SK-N-MC (cell line): ENCODE measurements around the gene FAT1.

Experiments used
- EZH2 ChIP-seq: fragments of 200-600 bp; sonication (generic); IDR thresholded peaks from one replicate; pipeline ENCODE4 v1.6.1; 2017; ENCODE audit warnings: antibody characterized with exemption
- FOXP2 ChIP-seq: optimal IDR thresholded peaks from 2 replicates; pipeline ENCODE3; 2011; ENCODE audit warnings: mild to moderate bottlenecking, moderate library complexity; ENCODE audit not compliant: insufficient read depth; ENCODE audit errors: extremely low read length, control extremely low read depth
- POLR2AphosphoS5 ChIP-seq: IDR thresholded peaks from 2 replicates; pipeline ENCODE4 v1.6.1; 2012; ENCODE audit warnings: mild to moderate bottlenecking, low read depth, low read length, borderline replicate concordance

- TF ChIP-seq EZH2 (no peak), POLR2AphosphoS5 (no peak), FOXP2 (no peak)
These were observed 2.9 kb upstream of the FAT1 start for GRCh38 chr4:186726426-186727168.
